Measurements from ENCODE around the gene TBC1D17.

- TF ChIP-seq CTCF (IDR thresholded peaks at IDR 0.05) (no peak), EP300 (IDR thresholded peaks at IDR 0.05) (no peak)
Measured at GRCh38 chr19:49869009-49869483, 8.5 kb upstream of the TBC1D17 start.
